Heart right ventricle (tissue), 16 donors: ENCODE results near the gene AQR. TPM values are rescaled to one million over a fixed set of nuclear protein-coding genes. Genes with fewer than 3 reads are reported as not detected.
A peak's percentile ranks its signal among the peaks of the same experiment; 100 is the strongest.
"Not testable (repeated sequence)": the region's sequence is repeated elsewhere in the genome, so short reads cannot be mapped to it uniquely, and the experiment has no call there.

Experiments used
- ATAC-seq, 8 donors: fragments of 200-7000 bp; cut with Tn5 transposase; one replicate each; pipeline ENCODE4 v1.9.1; 2020; ENCODE audit warnings: mild to moderate bottlenecking in 8 of 8, moderate library complexity in 8 of 8, moderate number of reproducible peaks in 1 of 8
- DNase-seq, 2 donors: peaks; one replicate each; pipeline ENCODE4 v3.0.0-alpha.2; 2020
- H3K27ac ChIP-seq, 10 donors: fragments of 200-600 bp; sonication (generic) in 2 of 10; one replicate each; pipeline versions ENCODE4 v1.5.0 to v1.8.0; 2020 to 2022; ENCODE audit warnings: mild to moderate bottlenecking in 3 of 10
- H3K27me3 ChIP-seq, 7 donors: fragments of 200-600 bp; one replicate each; pipeline ENCODE4 v1.8.0; 2021 to 2022; ENCODE audit warnings: mild to moderate bottlenecking in 2 of 7
- H3K36me3 ChIP-seq, 9 donors: fragments of 200-600 bp; sonication (generic) in 1 of 9; one replicate each; pipeline versions ENCODE4 v1.5.0 to v1.8.0; 2020 to 2022; ENCODE audit warnings: mild to moderate bottlenecking in 2 of 9
- H3K4me1 ChIP-seq, 9 donors: fragments of 200-600 bp; sonication (generic) in 1 of 9; one replicate each; pipeline versions ENCODE4 v1.5.0 to v1.8.0; 2020 to 2022; ENCODE audit warnings: mild to moderate bottlenecking in 4 of 9
- H3K4me3 ChIP-seq, 10 donors: fragments of 200-600 bp; sonication (generic) in 2 of 10; one replicate each; pipeline versions ENCODE4 v1.5.0 to v1.8.0; 2020 to 2022; ENCODE audit warnings: mild to moderate bottlenecking in 7 of 10, moderate library complexity in 2 of 10
- H3K9me3 ChIP-seq, 11 donors: fragments of 200-600 bp in 10 of 11; sonication (generic) in 2 of 11; one replicate each; pipeline versions ENCODE4 v1.5.0 to v1.8.0; 2013 to 2022; ENCODE audit warnings: mild to moderate bottlenecking in 2 of 11, control low read depth in 1 of 11, moderate library complexity in 1 of 11
- WGBS, 2 donors: extraction: QIAGEN DNeasy Blood & Tissue Kit; methylation state at CpG; one replicate each; pipeline ENCODE4 v1.1.7; 2013; ENCODE audit warnings: inconsistent platforms in 1 of 2; 5-methylcytosine and 5-hydroxymethylcytosine counted together
- intact Hi-C, 10 donors: fragments of 100-400 bp; cut with DNase I; formaldehyde crosslinking; loops; one replicate each; pipeline versions ENCODE4 v1.11.1 to v1.14.2; 2022
- polyA plus RNA-seq, 2 donors: library from polyadenylated mRNA; stranded (reverse); fragments of 200-250 nt; gene quantifications; one replicate each; pipeline ENCODE4 v1.2.3, GENCODE V29; 2013
- total RNA-seq, 10 donors: library from RNA; stranded (reverse); fragmentation: NEBNext Ultra II Directional in 3 of 10; extraction: Animal tissue kit (Norgen Biotek cat#: 25700) in 3 of 10; gene quantifications; one replicate each; pipeline versions ENCODE4 v1.2.1 to v1.2.4, GENCODE V29; 2021 to 2023
- TF ChIP-seq, protein P1 (sequence below), 9 donors: fragments of 200-600 bp; sonication (generic) in 2 of 9; IDR thresholded peaks; one replicate each; pipeline versions ENCODE4 v1.5.0 to v1.8.0; 2021 to 2022; ENCODE audit warnings: antibody characterized with exemption in 9 of 9, mild to moderate bottlenecking in 5 of 9, moderate library complexity in 1 of 9
- donor health status: Arrhythmogenic right ventricular cardiomyopathy.
- donor health status: ischemic (EF 13 %, LVEDD 7.1; RV severe dilation, severe dysfunction).
- donor health status: healthy with polysubstance abuse.
- donor health status: DM: no; HTN: yes; CAD: no.
- donor health status: DM: no; HTN: no; CAD: no.
- donor health status: ischemic (EF 25% LVEDD 6.9; RV normal size, moderate dysfunction).
- donor health status: ischemic (EF 25% LVEDD 5.7; RV mildly dilated, moderate dysfunction).
- donor health status: healthy.
- donor health status: DM: yes; HTN: yes; CAD: no.
- donor health status: Ischemic cardiomyopathy.
- donor health status: ischemic (EF 35%, LVEDD 5.7; RV mildly dilated, moderate dysfunction).
- donor health status: nonischemic (EF 11% LVEDD 7.7; RV severe dilation, severe dysfunction).
- donor health status: DM: yes; HTN: yes; CAD: no.
- donor health status: PGD.
- donor health status: ischemic (EF 29% LVEDD 5.4; RV normal size, mild dysfunction).
- donor health status: nonischemic (EF 23%, LVEDD 6.1; RV moderate dilation, normal function).

AQR gene
- total and polyA plus RNA-seq, 12 donors = 6.5 to 14.6 (median 10.8) TPM

- H3K27me3 ChIP-seq = no peaks in the 10 kb centered on the region
- intact Hi-C loops = no loop called here
- H3K27ac ChIP-seq = no peak overlapping the region
- no peak overlapping the region for H3K4me3 ChIP-seq
- ATAC-seq (no peak), DNase-seq (no peak)
- H3K9me3 ChIP-seq = no peaks in the 10 kb centered on the region
- WGBS, 2 donors = 72 to 86% methylated on average over 1 of the region's 1 CpG
- TF ChIP-seq, protein P1, sequence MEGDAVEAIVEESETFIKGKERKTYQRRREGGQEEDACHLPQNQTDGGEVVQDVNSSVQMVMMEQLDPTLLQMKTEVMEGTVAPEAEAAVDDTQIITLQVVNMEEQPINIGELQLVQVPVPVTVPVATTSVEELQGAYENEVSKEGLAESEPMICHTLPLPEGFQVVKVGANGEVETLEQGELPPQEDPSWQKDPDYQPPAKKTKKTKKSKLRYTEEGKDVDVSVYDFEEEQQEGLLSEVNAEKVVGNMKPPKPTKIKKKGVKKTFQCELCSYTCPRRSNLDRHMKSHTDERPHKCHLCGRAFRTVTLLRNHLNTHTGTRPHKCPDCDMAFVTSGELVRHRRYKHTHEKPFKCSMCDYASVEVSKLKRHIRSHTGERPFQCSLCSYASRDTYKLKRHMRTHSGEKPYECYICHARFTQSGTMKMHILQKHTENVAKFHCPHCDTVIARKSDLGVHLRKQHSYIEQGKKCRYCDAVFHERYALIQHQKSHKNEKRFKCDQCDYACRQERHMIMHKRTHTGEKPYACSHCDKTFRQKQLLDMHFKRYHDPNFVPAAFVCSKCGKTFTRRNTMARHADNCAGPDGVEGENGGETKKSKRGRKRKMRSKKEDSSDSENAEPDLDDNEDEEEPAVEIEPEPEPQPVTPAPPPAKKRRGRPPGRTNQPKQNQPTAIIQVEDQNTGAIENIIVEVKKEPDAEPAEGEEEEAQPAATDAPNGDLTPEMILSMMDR (IDR thresholded peaks at IDR 0.05) = no peak
- H3K36me3 ChIP-seq = no peaks in the 10 kb centered on the region
- peaks cover 0 to 12% (median 0%) of the 10 kb centered on the region in 9 donors for H3K4me1 ChIP-seq
Observed at GRCh38 chr15:34815836-34816235, 153.7 kb downstream of the AQR start.

- ATAC-seq (peak in 2 of 8 donors; percentile 33 to 41), DNase-seq (no peak)
- no peak overlapping the region for H3K4me3 ChIP-seq
- H3K36me3 ChIP-seq = no peaks in the 10 kb centered on the region
- TF ChIP-seq, protein P1 (IDR thresholded peaks at IDR 0.05) = no peak
- H3K4me1 ChIP-seq = peaks cover 0 to 12% (median 0%) of the 10 kb centered on the region in 9 donors
- WGBS, 2 donors = 11 to 23% methylated on average over 3 of the region's 3 CpGs
- intact Hi-C loops = loop anchor here in 1 of 10 donors (1.0 kb wide), 1 partner anchor 10 kb away; no protein-coding TSS in a partner anchor
- H3K27ac ChIP-seq = peak overlapping the region in 1 of 10 donors; percentile 10
- H3K27me3 ChIP-seq = no peaks in the 10 kb centered on the region
- H3K9me3 ChIP-seq = no peaks in the 10 kb centered on the region
Observed at GRCh38 chr15:34813446-34814190, 155.9 kb downstream of the AQR start.

- peak overlapping the region in 1 of 10 donors; percentile 10 for H3K27ac ChIP-seq
- DNase-seq, ATAC-seq, H3K27me3 ChIP-seq, H3K4me3 ChIP-seq, H3K9me3 ChIP-seq, H3K36me3 ChIP-seq: not testable (repeated sequence)
- peaks cover 0 to 12% (median 0%) of the 10 kb centered on the region in 9 donors for H3K4me1 ChIP-seq
- intact Hi-C loops = loop anchor here in 1 of 10 donors (1.0 kb wide), 1 partner anchor 10 kb away; no protein-coding TSS in a partner anchor
- WGBS, 2 donors = 34 to 39% methylated on average over 9 of the region's 9 CpGs
Observed at GRCh38 chr15:34812868-34813365, 156.6 kb downstream of the AQR start.

- Histone ChIP-seq H3K4me3 (no peak overlapping the region), H3K27ac (peak overlapping the region in 1 of 10 donors; percentile 10), H3K36me3 (no peaks in the 10 kb centered on the region), H3K4me1 (peaks cover 0 to 12% (median 0%) of the 10 kb centered on the region in 9 donors), H3K27me3 (no peaks in the 10 kb centered on the region), H3K9me3 (peaks cover 0 to 7% (median 0%) of the 10 kb centered on the region in 11 donors)
- DNase-seq (no peak), ATAC-seq (no peak)
- TF ChIP-seq, protein P1 (IDR thresholded peaks at IDR 0.05) = no peak
- 74 to 77% methylated on average over 1 of the region's 1 CpG for WGBS, 2 donors
- intact Hi-C loops = no loop called here
Observed at GRCh38 chr15:34812369-34812768, 157.2 kb downstream of the AQR start.
